Activated T-cell treated with anti-CD3 and anti-CD28 coated beads for 1 hour (primary cell): ENCODE measurements around the gene COX6A2.
A peak's percentile ranks its signal among the peaks of the same experiment; 100 is the strongest.

Source experiments
- DNase-seq: peaks from one replicate; pipeline ENCODE4 v3.0.0-alpha.2; 2020; ENCODE audit warnings: low read depth

The COX6A2 gene

DNA sequence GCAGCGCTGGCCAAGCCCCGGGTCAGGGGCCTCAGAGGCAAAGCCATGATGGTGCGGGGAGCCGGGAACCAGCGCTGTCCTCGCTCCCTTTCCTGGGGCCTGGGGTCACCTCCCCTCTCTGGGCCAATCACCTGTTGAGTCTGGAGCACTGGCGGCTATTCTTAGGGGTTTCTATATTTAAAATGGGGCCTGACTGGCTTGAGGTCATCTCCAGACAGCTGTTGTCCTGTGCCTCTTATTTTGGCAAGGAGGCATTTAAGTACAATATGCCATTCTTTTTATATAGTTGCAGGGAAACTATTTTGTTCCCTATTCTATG lies at the start of gene COX6A2:
Gene COX6A2 (minus strand): TSS at position 82 of the 319 bp plus-strand sequence. CDS start 35 bp downstream, at position 47.
- no peak for DNase-seq

DNA sequence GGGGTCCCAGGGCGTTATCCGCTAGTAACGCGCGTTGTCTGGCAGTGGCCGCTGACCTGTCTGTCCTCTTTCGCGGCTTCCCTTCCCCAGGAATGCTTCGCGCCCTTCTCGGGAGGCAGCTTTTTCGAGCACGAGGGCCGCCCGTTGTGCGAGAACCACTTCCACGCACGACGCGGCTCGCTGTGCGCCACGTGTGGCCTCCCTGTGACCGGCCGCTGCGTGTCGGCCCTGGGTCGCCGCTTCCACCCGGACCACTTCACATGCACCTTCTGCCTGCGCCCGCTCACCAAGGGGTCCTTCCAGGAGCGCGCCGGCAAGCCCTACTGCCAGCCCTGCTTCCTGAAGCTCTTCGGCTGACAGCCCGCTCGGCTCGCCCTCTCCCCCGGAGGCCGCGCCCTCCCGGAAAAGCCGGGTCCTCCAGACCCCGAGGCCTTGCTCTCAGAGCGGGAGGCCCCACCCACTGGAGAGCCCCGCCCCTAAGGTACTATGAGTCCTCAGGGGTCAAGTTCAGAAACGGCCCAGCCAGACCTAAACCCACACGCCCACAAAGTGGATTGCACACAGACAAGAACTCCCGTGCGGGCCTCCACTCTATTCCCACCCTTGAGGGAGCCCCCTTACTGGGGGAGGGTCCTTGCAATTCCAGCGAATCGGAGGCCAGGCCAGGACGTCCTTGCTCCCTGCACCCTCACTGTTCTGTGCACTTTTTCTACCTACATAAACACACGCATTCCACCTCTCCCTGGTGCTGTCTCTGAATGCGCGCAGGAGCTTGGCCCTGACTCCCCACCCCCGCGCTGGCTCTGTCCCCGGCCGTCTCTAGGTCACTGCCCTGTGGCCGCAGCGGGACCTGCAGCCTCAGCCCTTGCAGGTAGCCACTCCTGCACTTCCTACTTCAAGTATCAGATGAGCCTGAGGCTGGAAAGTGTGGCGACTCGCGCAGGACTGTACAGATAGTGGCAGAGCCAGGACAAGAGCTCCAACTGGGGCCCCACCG lies 49.4 kb upstream of the COX6A2 start:
- DNase-seq = no peak

DNA sequence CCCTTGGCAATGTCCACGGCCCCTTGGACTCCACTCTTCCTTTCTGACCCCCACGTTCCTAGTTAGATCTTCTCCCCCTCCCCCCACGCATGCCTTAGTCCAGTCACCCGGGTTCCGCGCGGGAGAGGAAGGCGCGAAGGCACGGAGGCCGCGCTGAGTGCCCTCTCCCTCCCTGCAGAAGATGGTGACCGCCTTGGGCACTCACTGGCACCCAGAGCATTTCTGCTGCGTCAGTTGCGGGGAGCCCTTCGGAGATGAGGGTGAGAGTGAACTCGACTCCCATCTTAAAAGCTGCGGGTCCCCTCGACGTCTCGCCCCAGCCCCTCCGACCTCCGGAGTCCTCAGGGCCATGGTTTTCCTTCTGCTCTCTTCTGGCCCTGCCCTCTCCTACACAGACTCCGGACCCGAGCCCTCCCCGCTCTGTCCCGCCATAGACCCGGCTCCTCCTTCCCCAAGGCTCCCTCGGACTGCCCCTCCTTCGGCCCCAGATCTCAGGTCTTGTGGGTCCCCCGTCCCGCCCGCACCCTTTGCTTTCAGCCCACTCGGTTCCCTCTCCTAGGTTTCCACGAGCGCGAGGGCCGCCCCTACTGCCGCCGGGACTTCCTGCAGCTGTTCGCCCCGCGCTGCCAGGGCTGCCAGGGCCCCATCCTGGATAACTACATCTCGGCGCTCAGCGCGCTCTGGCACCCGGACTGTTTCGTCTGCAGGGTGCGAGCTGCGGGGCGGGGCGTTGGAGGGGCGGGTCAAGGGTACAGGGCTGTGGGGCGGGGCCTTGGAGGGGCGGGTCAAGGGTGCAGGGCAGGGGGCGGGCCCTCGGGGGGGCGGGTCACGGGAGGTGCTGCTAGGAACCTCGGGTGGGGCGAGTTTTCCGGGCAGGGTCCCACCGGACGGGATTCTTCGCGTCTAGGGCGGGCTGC lies 48.4 kb upstream of the COX6A2 start:
- peak; percentile 92 for DNase-seq

DNA sequence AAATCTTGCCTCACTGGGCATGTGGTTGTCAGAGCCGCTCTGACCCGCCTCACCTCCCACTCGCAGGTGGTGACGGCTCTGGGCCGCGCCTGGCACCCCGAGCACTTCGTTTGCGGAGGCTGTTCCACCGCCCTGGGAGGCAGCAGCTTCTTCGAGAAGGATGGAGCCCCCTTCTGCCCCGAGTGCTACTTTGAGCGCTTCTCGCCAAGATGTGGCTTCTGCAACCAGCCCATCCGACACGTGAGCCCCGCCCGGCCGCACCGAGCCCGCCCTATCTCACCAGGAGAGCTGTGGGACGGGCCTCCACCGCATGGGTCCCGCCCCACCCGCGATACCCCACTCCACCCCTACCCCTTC lies 47.8 kb upstream of the COX6A2 start:
- DNase-seq = no peak

DNA sequence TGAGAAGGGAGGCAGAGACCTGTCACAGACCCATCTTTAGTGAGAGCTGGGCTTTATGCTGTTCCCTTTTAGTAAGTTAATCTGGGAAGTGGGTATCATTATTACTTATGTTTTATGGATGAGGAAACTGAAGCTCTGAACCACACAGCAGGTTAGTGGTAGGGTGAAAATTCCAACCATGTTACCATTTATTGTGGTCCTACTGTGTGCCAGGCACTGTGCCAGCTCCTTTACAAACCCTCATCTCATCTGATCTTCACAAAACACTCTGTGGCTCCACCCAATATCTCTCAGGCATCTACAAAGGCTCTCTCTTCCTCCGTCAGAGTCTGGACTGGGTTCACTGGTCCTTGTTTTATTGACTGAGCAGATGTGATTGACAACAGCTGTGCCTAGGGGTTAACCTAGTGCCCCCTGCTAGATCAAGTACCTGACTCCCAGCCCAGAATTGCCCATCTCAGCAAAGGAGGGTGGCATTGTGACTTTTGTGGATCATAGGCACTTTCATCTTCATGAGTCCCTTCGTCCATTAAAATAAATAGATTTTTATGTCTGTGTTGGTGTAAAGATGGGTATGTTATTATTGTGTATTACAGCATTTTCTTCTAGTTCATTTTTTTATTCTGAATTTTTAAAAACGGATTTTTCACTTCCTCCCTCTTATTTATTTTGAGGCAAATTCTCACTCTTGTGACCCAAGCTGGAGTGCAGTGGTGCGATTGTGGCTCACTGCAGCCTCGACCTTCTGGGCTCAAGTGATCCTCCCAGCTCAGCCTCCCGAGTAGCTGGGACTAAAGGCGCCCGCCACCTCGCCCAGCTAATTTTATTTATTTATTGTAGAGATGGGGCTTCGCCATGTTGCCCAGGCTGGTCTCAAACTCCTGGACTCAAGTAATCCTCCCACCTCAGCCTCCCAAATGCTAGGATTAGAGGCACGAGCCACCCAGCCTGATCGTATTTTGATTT lies 46.9 kb upstream of the COX6A2 start:
- DNase-seq = no peak

DNA sequence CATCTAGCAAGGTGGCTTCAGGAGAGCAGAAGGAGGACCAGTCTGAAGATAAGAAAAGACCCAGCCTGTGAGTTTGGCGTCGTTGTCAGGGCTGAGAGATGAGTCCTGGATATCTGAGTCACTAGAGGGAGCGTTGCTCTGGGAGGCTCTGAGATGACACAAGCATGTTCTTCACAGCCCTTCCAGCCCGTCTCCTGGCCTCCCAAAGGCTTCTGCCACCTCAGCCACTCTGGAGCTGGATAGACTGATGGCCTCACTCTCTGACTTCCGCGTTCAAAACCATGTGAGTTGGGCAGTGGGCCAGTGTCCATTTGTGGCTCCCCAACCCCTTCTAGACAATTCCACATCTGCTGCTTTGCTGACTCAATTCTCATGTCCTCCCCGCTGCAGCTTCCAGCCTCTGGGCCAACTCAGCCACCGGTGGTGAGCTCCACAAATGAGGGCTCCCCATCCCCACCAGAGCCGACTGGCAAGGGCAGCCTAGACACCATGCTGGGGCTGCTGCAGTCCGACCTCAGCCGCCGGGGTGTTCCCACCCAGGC lies 46.1 kb upstream of the COX6A2 start:
- DNase-seq = no peak

DNA sequence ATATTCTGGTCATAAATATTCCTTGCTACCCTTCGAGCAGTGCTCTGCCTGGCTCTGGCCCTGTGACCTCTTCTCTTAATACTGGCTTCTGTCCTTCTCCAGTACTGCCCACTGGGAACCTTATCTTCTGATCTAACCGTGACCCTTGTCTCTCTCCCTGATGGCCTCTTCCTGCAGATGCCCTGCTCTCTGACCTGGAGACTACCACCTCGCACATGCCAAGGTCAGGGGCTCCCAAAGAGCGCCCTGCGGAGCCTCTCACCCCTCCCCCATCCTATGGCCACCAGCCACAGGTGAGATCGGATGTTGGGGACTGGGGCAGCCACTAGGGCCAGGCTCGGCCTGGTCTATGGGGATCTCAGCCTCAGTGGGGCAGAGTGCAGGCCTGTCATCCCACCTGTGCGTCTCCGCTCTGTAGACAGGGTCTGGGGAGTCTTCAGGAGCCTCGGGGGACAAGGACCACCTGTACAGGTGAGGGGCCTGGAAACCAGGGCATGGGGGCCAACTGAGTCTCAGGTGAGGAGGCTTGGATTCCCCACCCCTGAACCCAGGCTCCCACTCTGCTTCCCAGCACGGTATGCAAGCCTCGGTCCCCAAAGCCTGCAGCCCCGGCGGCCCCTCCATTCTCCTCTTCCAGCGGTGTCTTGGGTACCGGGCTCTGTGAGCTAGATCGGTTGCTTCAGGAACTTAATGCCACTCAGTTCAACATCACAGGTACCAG lies 45.3 kb upstream of the COX6A2 start:
- no peak for DNase-seq

DNA sequence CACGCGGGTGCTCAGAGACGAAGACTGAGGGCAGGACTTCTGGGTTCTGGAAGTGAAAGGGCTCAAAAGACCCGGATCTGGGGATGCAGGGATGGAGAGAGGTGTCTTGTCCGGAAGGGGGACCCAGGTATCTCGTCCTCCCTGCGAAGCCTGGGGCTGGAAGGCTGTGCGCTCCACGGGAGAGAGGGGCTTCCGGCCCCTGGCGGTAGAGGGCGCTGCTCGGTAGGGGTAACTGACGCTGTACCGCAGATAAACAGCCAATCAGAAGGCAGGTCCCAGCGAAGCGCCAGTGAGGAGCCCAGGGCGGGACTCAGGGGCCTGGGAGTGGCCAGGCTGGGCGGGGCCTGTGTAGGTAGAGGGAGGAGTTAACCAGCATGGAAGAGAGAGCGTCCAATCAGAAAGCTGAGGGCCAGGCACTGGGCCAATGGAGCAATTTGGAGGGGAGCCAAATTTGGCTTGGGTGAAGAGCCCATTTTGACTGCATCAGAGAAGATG lies 44.6 kb upstream of the COX6A2 start:
- no peak for DNase-seq

DNA sequence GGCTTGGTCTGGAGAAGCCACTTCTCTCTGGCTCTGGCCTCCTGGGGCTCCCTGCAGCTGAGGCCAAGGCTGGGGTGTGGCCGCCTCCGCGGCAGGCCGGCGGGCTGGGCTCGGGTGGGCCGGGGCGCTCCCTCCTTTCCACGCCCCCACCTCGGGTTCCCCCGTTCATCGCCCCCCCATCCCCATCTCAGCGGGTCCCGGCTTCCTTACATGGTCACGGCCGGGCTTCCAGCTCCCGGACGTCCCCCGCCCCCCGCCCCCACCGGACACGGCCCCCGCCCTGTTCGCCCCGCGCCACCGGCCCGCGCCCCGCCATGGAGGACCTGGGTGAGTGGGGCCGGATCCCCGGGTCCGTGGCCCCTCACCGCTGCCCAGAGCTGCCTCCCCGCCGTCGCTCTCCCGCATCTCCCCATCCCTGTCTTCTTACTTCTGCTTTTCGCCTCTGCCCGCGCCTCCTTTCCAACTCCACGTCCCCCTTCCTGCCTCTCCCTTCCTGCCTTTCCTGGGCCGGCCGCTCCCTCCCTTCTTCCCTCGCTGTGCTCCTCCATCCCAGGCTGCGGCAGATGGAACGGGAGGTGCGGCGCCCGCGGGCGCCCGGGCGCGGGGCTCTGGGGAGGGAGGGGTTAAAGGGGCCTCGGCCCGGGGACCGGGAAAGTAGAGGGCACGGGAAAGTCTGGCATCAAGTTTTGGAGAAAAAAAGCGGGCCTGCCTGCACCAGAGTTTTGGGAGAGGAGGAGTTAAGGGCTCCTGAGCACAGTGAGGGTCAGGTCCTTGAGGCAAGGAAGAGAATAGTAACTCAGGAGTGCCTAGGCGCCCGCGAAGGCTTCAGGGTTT lies 43.9 kb upstream of the COX6A2 start, which contains the start of gene TGFB1I1:
Gene TGFB1I1 (plus strand): TSS at position 278 of the 834 bp plus-strand sequence. CDS start 37 bp downstream, at position 315.
- no peak for DNase-seq

DNA sequence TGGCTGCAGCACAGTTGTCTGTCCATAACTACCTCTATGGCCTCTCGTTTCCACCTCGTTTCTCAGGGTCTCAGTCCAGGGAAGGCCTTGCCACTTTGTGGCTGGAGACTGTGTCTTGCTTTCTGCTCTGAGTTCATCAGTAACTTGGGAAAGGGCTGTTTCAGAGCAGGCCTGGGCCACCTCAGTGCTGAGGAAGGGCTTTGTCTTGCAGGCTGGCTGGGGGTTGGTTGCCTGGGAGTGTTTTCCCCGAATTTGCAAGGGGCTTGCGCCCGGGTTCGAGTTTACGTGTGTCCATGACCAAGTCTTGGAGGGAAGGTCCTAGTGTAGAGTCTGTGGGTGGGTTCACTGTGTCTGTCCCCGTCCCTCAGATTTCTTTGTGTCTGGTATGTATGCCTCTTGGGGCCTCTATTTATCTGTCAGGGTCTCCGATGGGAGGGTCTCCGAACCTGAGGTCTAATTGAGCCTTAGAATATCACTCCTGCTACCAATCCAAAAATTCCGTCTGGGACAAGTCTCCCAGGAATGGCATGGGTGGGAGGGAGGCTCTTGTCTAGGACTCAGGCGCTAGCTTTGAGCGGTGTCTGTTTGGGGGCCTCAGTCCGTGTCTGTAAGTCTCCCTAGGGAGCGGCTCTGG lies 43.2 kb upstream of the COX6A2 start:
- no peak for DNase-seq

DNA sequence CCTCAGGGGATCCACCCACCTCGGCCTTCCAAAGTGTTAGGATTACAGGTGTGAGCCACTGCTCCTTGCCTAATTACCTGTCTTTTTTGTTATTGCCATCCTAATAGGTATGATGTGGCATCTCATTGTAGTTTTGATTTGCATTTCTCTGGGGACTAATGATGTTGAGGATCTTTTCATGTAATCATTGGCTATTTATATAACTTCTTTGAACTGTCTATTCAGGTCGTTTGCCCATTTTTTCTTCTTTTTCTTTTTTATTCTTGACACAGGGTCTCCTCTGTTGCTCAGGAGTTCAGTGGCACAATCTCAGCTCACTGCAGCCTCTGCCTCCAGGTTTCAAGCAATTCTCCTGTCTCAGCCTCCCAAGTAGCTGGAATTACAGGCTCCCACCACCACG lies 42.5 kb upstream of the COX6A2 start:
- no peak for DNase-seq

DNA sequence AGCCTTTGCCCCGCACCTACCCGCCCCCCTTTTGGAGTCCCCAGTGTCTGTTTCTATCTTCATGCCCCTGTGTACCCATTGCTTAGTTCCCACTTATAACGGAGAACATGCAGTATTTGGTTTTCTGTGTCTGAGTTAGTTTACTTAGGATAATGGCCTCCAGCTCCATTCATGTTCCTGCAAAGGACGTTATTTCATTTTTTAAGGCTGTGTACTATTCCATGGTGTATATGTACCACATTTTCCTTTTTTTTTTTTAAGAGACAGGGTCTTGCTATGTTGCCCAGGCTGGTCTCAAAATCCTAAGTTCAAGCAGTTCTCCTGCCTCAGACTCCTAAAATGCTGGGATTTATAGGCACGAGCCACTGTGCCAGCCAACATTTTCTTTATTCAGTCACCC lies 39.7 kb upstream of the COX6A2 start:
- DNase-seq = no peak

DNA sequence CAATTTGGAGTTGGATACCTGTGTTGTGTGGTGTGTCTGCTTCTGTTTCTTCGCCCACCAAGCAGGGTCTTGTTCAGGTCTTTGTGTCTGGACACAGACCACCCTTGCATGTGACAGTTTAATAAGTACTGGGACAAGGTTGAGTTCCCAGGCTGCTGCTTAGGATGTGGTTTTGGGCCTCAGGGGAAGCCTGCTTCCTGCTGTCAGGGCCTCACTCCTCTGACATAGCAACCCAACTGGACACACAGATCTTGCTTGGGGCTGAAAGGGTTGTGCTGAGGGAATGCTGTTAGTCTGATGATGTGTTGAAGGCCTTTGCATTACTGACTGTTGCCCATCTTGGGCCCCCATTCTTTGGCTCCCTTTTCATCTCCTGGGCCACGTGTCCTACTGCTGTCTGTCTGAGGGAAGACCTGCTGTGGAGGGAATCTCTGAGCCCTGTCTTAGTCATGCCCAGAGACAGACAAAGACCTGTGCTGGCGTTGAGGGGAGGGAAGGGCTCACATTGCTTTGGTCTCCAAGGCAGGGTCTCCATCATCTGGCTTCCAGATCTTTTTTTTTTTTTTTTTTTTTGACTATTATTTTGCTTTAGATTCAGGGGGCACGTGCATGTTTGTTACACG lies 39.1 kb upstream of the COX6A2 start:
- no peak for DNase-seq

DNA sequence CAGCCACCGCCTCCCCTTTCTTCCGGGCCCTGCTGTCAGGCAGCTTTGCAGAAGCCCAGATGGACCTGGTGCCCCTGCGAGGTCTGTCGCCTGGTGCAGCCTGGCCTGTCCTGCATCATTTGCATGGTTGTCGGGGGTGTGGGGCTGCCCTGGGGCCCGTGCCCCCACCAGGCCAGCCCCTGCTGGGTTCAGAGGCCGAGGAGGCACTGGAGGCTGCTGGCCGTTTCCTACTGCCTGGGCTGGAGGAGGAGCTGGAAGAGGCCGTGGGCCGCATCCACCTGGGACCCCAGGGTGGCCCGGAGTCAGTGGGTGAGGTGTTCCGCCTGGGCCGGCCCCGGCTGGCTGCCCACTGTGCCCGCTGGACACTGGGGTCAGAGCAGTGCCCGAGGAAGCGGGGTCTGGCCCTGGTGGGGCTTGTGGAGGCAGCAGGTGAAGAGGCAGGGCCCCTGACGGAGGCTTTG lies 38.3 kb upstream of the COX6A2 start:
- DNase-seq = no peak

DNA sequence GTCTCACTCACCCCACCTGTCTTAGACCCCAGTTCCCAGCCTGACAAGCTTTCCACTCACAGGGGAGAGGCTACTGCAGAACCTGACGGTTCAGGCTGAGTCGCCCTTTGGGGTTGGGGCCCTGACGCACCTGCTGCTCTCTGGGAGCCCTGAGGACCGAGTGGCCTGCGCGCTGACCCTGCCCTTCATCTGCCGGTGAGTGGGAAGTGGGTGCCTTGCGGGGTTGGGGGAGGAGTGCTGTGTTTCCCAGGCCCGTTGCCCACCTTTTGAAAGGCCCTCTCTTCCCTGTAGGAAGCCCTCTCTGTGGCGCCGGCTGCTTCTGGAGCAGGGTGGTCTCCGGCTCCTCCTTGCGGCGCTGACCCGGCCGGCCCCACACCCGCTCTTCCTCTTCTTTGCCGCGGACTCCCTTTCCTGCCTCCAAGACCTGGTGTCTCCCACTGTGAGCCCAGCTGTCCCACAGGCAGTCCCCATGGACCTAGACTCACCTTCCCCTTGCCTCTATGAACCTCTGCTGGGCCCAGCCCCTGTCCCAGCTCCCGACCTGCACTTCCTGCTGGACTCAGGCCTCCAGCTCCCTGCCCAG lies 37.7 kb upstream of the COX6A2 start:
- no peak for DNase-seq

DNA sequence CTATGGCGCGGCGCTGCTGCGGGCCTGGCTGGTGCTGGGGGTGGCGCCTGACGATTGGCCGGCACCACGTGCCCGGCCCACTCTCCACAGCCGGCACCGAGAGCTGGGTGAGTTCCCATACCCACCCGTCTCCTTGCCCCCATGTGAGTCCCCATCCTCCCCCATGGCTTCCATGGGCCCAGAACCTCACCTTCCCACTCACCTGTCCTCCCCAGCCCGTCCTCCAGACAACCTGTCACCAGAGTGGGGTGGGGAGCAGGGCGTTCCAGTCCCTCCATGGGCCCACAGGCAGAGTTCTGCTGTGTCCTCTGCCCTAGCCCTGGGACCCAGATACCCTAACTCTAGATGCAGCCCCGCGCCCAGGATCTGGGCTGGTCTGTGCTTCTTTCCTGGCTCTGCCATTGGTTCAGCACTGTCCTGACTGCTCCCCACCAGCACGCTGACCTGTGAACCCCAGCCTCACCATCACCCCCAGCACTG lies 36.7 kb upstream of the COX6A2 start:
- DNase-seq = no peak

DNA sequence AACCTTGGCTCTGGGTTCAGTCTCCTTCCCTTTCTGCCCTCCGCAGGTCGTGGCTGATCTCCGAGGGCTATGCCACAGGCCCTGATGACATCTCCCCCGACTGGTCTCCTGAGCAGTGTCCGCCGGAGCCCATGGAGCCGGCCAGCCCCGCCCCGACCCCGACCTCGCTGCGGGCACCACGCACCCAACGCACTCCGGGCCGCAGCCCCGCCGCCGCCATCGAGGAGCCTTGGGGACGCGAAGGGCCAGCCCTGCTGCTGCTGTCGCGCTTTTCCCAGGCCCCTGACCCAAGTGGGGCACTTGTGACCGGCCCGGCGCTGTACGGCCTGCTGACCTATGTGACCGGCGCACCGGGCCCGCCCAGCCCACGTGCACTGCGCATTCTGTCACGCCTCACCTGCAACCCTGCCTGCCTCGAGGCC lies 36.2 kb upstream of the COX6A2 start:
- no peak for DNase-seq
